T-helper 1 cell treated with Interleukin-12 subunit alpha and Interleukin-12 subunit beta and Interleukin-4 antibody, amounts not matched to agents 30 ng/mL and 1 ng/mL, for 36 hours (primary cell): ENCODE results near the gene KIF26B. TPM values are rescaled to one million over a fixed set of nuclear protein-coding genes. Genes with fewer than 3 reads are reported as not detected.

Source experiments
- intact Hi-C: fragments of 100-400 bp; cut with micrococcal nuclease; formaldehyde crosslinking; loops from one replicate; pipeline ENCODE4 v1.15.1; 2024
- total RNA-seq: library from RNA; stranded (reverse); gene quantifications from 2 replicates; pipeline ENCODE4 v1.2.3, GENCODE V29; 2022

The KIF26B gene
- total RNA-seq, 1 donor from 2014 or later: not detected

GRCh38 chr1:245583575-245584330, 429.0 kb downstream of the KIF26B start:
- intact Hi-C loops: no loop called here

GRCh38 chr1:245585252-245585959, 430.6 kb downstream of the KIF26B start:
- intact Hi-C loops: no loop called here

GRCh38 chr1:245587435-245588115, 432.8 kb downstream of the KIF26B start:
- intact Hi-C loops: no loop called here

- intact Hi-C loops: no loop called here
These were observed 433.4 kb downstream of the KIF26B start for GRCh38 chr1:245588116-245588639.

- intact Hi-C loops: no loop called here
These were observed 434.5 kb downstream of the KIF26B start for GRCh38 chr1:245589316-245589715.

GRCh38 chr1:245589906-245590305, 435.1 kb downstream of the KIF26B start:
- intact Hi-C loops: no loop called here

GRCh38 chr1:245590726-245591125, 435.9 kb downstream of the KIF26B start:
- intact Hi-C loops: no loop called here

- intact Hi-C loops: no loop called here
These were observed 436.8 kb downstream of the KIF26B start for GRCh38 chr1:245591346-245592188.

- intact Hi-C loops: no loop called here
These were observed 437.3 kb downstream of the KIF26B start for GRCh38 chr1:245592189-245592460.

- intact Hi-C loops: no loop called here
These were observed 443.9 kb downstream of the KIF26B start for GRCh38 chr1:245598524-245599305.

GRCh38 chr1:245599371-245600174, 444.8 kb downstream of the KIF26B start:
- intact Hi-C loops: no loop called here

- intact Hi-C loops: no loop called here
These were observed 445.9 kb downstream of the KIF26B start for GRCh38 chr1:245600658-245601057.

GRCh38 chr1:245603311-245603865, 448.6 kb downstream of the KIF26B start:
- intact Hi-C loops: no loop called here

- intact Hi-C loops: no loop called here
These were observed 450.2 kb downstream of the KIF26B start for GRCh38 chr1:245604979-245605378.

- intact Hi-C loops: no loop called here
These were observed 450.8 kb downstream of the KIF26B start for GRCh38 chr1:245605480-245606156.

- intact Hi-C loops: no loop called here
These were observed 451.5 kb downstream of the KIF26B start for GRCh38 chr1:245606157-245606725.

GRCh38 chr1:245608271-245608670, 453.5 kb downstream of the KIF26B start:
- intact Hi-C loops: no loop called here

- intact Hi-C loops: no loop called here
These were observed 454.8 kb downstream of the KIF26B start for GRCh38 chr1:245609354-245610150.
